ENCODE results near the gene CDC14B. TPM values are rescaled to one million over a fixed set of nuclear protein-coding genes. Genes with fewer than 3 reads are reported as not detected.

The CDC14B gene
- total RNA-seq, 1 experiment from 2014 or later, result 57.1 TPM

- POLR2A ChIA-PET, result no interaction called here
- Mint-ChIP-seq H3K27me3 (ENCODE audit: low read depth) (no peaks in the 10 kb centered on the region), H3K9me3 (no peaks in the 10 kb centered on the region), H3K27ac (no peak overlapping the region), H3K36me3 (no peaks in the 10 kb centered on the region), H3K4me3 (no peak overlapping the region), H3K4me1 (peaks cover 3% of the 10 kb centered on the region; the same call in 1 of the 2 replicates)
- peak; percentile 29 for DNase-seq (ENCODE audit: low spot score)
- no peak for TF ChIP-seq ZNF138 (CRISPR knock-in tag; conservative IDR thresholded peaks at IDR 0.05)
- no peak for TF ChIP-seq ZNF416 (CRISPR knock-in tag; IDR thresholded peaks at IDR 0.05)
- no peak for TF ChIP-seq TEAD1 (CRISPR knock-in tag; IDR thresholded peaks at IDR 0.05)
- TF ChIP-seq EMX1 (CRISPR knock-in tag; IDR thresholded peaks at IDR 0.05), result no peak
- TF ChIP-seq TCF7 (CRISPR knock-in tag; IDR thresholded peaks at IDR 0.05; ENCODE audit: low read depth), result no peak
- TF ChIP-seq ETV6 (CRISPR knock-in tag; IDR thresholded peaks at IDR 0.05), result no peak
- TF ChIP-seq E2F5 (CRISPR knock-in tag; IDR thresholded peaks at IDR 0.05), result no peak
- no peak for TF ChIP-seq MYBL2 (CRISPR knock-in tag; IDR thresholded peaks at IDR 0.05)
- TF ChIP-seq IRF1 (CRISPR knock-in tag; IDR thresholded peaks at IDR 0.05), result no peak
- no peak for TF ChIP-seq NR1H2 (CRISPR knock-in tag; IDR thresholded peaks at IDR 0.05)
- no peak for TF ChIP-seq AFF4 (CRISPR knock-in tag; IDR thresholded peaks at IDR 0.05; ENCODE audit: borderline replicate concordance)
- no peak for TF ChIP-seq ATF3 (CRISPR knock-in tag; conservative IDR thresholded peaks at IDR 0.05)
- no peak for TF ChIP-seq ATF6 (CRISPR knock-in tag; IDR thresholded peaks at IDR 0.05)
- no peak for TF ChIP-seq GABPB1 (CRISPR knock-in tag; IDR thresholded peaks at IDR 0.05)
- peak; percentile 38 for ATAC-seq
- CTCF ChIA-PET, result no interaction called here
Measured at GRCh38 chr9:96638606-96639364, 19.1 kb upstream of the CDC14B start.

GRCh38 chr9:96636368-96636767 lies 16.7 kb upstream of the CDC14B start:
- H3K4me1 Mint-ChIP-seq, result peaks cover 3% of the 10 kb centered on the region; the same call in 1 of the 2 replicates

More at GRCh38 chr9:96636368-96636767, 16.7 kb upstream of the CDC14B start:
- no peak for DNase-seq (ENCODE audit: low spot score)
- Mint-ChIP-seq H3K27me3 (ENCODE audit: low read depth) (no peaks in the 10 kb centered on the region), H3K36me3 (no peaks in the 10 kb centered on the region), H3K27ac (no peak overlapping the region), H3K9me3 (no peaks in the 10 kb centered on the region), H3K4me3 (no peak overlapping the region)
- ATAC-seq, result no peak
- ChIA-PET POLR2A (no interaction called here), CTCF (interaction anchor here (1.4 kb wide), 1 partner anchor 187 kb away, joined by 3 read pairs; no protein-coding TSS in a partner anchor)
- no peak for TF ChIP-seq E2F5 (CRISPR knock-in tag; IDR thresholded peaks at IDR 0.05)
- no peak for TF ChIP-seq TEAD1 (CRISPR knock-in tag; IDR thresholded peaks at IDR 0.05)
- no peak for TF ChIP-seq ZNF219 (CRISPR knock-in tag; IDR thresholded peaks at IDR 0.05; ENCODE audit: borderline replicate concordance)
- TF ChIP-seq CTCF (IDR thresholded peaks at IDR 0.05), result no peak
